HG03196 (cell line): ENCODE data around the gene YES1.
"Not testable (repeated sequence)": the region's sequence is repeated elsewhere in the genome, so short reads cannot be mapped to it uniquely, and the experiment has no call there.

Experiments used
- ATAC-seq: cut with Tn5 transposase; IDR thresholded peaks from one replicate; pipeline ENCODE4 v1.9.1; 2021; ENCODE audit not compliant: unreplicated experiment

The YES1 gene

GRCh38 chr18:824179-824578 lies 12.1 kb upstream of the YES1 start:
- no peak for ATAC-seq

- ATAC-seq: no peak
These were observed 8.6 kb upstream of the YES1 start for GRCh38 chr18:820591-821165.

- no peak for ATAC-seq
These were observed 4.8 kb upstream of the YES1 start for GRCh38 chr18:816869-817268.

- no peak for ATAC-seq
These were observed 4.1 kb upstream of the YES1 start for GRCh38 chr18:816088-816653.

GRCh38 chr18:815353-815752 lies 3.3 kb upstream of the YES1 start:
- ATAC-seq: no peak

DNA sequence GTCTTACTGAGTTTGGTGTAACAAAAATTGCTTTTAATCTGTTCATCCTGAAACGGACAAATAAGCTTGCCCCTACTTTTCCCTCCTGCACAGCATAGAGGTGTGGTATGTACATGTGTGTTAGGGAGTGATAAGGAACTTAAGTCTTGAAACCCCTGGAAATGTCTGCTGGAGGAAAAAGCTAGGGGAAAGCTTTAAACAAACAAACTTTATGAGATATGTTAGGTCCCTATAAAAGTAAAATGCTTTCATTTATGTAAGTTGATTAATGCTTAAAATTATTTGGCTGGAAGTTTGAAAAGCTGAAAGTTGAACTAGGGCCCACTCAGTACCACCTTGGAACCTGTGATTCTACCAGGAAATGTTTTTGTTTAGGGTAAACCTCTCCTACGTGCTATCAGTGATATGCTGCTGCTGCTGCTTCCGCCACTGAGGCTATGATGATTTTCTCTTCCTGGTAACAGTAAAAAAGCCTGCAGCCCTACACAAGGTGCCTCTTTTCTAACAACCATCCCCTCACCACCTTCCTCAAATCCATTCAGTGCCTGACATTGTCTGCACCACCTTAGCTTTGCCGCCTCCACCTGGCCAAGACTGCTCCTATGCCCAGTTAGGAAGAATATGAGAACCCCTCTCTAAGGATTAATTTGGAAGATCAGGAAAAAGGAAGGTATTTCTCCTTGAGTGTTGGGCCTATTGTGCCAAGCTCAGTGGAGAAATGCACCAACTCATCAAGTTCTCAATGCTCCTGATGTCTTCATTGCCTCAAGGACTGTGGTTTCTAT lies 2.5 kb upstream of the YES1 start:
- ATAC-seq: no peak

DNA sequence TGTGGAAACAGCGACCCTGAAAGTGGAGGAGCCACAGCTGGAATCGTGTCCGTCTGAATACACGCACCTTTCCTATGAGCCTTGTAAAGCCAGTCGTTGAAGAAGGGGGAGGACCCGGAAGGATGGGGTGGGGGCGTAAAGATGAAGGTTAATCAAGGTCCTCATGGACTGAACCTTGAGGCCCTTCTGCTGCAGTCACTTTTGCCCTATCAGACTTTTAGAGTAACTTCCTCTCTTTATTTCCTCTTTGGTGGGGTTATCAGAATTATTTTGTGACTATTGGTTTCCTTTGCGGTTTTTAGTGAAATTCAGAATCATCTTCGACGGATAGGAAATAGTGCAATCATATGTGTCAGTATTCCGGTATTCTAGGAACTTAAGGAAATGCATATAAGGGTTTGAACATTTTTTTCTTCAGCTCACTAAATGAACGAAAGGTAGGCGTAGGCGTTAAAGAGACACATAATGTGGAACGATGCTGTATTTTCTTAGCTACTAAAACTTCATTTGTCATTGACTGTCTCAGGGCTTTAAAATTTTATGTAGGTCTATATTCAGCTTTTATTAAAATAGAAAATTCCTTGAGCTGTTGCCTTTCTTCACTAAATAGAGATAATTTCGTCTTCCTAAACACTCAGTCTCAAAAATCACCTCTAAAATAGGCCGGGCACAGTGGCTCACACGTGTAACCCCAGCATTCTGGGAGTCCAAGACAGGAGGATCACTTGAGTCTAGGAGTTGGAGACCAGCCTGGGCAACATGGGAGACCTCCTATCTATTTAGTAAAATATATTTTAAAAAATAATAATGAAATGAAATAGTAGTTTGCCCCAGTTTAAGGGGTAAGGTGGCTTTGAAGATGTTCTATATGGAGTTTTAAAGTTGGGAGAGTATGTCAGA lies 1.4 kb upstream of the YES1 start:
- no peak for ATAC-seq

DNA sequence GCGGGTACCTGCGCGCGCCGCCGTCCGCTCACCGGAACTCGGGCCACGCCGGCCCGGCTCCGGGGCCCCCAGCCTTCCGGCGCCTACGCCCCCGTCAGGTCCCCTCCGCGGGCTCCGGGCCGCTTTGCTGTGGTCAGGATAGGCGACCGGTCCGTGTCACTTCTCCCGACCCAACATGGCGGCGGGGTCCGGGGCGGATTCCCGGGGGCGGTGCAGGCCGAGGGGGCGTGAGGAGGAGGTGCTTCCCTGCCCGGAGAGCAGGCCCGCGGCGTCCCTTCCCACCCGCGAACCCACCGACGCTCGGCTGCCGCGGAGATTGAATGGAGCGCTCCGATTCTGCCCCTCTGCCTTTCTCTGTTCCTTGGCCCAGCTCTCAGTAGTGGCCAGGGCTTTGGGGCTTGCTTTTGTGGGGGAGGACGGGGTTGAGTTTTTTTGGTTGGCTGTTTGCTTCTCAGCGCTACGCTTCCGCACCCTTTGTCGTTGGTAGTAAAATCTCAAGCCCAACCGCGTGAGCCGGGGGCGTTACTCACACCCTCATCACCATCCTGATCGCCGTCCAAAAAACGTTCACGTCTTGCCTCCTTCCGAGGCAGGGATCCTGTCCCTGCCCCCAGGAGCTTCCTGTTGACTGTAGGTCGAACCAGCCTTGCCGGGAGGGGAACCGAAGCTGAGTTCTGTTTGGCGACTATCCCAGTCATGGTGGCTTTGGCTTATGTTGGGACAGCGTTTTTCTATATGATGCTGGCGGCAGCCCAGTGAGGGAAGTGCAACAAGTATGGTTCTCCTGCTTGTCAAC lies 532 bp upstream of the YES1 start:
- ATAC-seq: peak; percentile 47

GRCh38 chr18:811182-811891 lies 705 bp downstream of the YES1 start:
- peak; percentile 9 for ATAC-seq

DNA sequence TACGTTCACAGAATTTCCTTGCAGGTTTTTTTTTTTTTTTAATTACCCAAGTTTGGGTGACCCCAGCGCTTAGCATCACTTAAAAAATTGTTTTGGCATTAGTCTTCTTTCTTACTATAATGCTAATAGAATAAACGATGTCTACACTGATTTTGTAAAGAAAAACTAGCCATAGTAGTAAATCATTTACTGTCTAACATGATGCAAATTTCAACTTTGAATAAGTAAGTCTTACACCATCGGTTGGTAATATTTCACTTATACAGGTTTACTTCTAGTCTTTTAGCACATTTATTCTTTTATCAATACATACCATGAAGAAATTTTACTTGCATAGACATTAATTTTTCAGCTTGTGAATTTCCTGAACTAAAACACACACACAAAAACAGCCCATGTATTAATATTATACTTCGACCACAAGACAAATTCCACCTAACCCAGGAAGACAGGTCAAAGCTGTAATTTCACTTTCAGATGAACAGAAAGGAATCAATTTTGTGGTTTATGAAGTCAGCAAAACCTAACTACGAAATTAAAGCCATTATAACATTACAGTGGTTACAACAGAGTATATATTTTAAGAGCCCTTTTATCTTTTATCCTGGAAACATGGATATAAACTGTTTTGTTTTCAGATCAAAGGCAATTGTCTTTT lies 1.9 kb downstream of the YES1 start:
- ATAC-seq: peak; percentile 33

GRCh38 chr18:809228-809627 lies 2.8 kb downstream of the YES1 start:
- not testable (repeated sequence) for ATAC-seq

GRCh38 chr18:808502-808901 lies 3.5 kb downstream of the YES1 start:
- ATAC-seq: no peak

DNA sequence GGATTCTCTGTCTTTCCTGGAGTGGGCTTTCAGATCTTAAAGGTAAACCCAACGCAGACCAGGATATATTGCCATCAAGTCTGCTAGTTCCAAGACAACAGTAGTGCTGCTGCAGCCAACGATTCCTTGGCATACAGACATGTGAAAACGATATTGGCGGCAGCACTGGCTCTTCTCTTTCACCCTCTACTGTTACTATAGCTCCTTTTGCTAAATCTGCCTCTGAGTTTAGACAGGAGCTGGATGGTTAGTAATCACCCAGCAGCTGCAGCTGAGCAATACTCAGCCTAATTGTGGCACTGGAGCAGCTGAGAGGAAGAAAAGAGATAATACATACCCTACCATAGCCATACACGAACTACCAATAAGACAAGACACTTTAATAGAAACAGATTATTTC lies 4.0 kb downstream of the YES1 start:
- ATAC-seq: no peak

DNA sequence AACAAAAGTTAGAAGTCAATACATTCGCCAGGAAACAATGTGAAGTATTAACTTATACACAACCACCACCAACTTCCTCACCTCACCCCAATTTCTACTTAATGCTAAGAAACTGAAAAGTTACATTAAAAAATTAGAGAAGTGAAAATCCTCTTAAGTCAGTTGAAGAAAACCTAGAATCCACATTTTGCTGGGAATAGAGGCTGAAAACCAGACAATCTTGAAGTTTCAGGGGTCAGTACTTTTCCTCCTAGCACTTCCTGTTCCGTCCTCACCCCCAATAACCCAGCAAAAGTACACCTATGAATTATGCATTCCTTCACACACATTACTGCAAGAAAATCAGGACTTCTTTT lies 6.3 kb downstream of the YES1 start:
- ATAC-seq: peak; percentile 35

- ATAC-seq: peak; percentile 29
These were observed 6.9 kb downstream of the YES1 start for GRCh38 chr18:805008-805754.

DNA sequence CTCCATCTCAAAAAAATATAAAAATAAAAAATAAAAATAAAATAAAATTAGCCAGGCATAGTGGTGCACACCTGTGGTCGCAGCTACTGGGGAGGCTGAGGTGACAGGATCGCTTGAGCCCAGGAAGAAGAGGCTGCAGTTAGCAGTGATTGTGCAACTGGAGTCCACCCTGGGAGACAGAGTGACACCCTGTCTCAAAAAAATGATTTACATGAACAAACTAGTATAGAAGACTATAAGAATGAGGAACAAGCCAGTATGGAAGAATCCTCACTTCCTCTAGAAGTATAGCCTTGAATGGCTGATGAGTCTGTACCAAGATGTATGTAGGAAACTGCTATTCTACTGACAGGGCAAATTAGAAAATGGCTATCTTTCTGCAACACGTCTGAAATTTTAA lies 10.9 kb downstream of the YES1 start:
- no peak for ATAC-seq

- no peak for ATAC-seq
These were observed 12.1 kb downstream of the YES1 start for GRCh38 chr18:799943-800342.

DNA sequence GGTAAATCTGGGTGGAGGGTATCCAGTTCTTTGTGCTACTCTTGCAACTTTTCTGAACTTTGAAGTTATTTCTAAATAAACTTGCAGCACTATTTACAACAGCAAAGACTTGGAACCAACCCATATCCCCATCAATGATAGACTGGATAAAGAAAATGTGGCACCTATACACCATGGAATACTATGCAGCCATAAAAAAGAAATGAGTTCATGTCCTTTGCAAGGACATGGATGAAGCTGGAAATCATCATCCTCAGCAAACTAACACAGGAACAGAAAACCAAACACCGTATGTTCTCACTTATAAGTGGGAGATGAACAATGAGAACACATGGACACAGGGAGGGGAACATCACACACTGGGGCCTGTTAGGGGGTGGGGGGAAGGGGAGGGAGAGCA lies 16.7 kb downstream of the YES1 start:
- not testable (repeated sequence) for ATAC-seq

- ATAC-seq: no peak
These were observed 22.6 kb downstream of the YES1 start for GRCh38 chr18:789397-789796.
